ENCODE measurements around the gene TNNI2. TPM values are rescaled to one million over a fixed set of nuclear protein-coding genes. Genes with fewer than 3 reads are reported as not detected.
"Not testable (repeated sequence)": the region's sequence is repeated elsewhere in the genome, so short reads cannot be mapped to it uniquely, and the experiment has no call there.

The TNNI2 gene
- total RNA-seq, 2 donors from 2014 or later: not detected

- H3K36me3 Mint-ChIP-seq (ENCODE audit: low read depth): peaks cover 2% of the 10 kb centered on the region
- DNase-seq: no peak
- H3K4me3 Mint-ChIP-seq: no peak overlapping the region
- H3K27me3 Mint-ChIP-seq: peaks cover 15% of the 10 kb centered on the region
- no peaks in the 10 kb centered on the region for H3K9me3 ChIP-seq (ENCODE audit: control insufficient read depth, low read length, poor library complexity, severe bottlenecking)
- no peak for ATAC-seq
- H3K4me1 Mint-ChIP-seq: peaks cover 2% of the 10 kb centered on the region
- no peak overlapping the region for H3K27ac Mint-ChIP-seq
Measured at GRCh38 chr11:1812801-1813200, 26.0 kb upstream of the TNNI2 start.

GRCh38 chr11:1813356-1813755 is 25.4 kb upstream of the TNNI2 start:
- H3K9me3 ChIP-seq (ENCODE audit: control insufficient read depth, low read length, poor library complexity, severe bottlenecking); H3K4me1 Mint-ChIP-seq; H3K27ac Mint-ChIP-seq; H3K4me3 Mint-ChIP-seq; ATAC-seq; DNase-seq; H3K36me3 Mint-ChIP-seq (ENCODE audit: low read depth): not testable (repeated sequence)
- peaks cover 12% of the 10 kb centered on the region for H3K27me3 Mint-ChIP-seq

GRCh38 chr11:1814691-1815090 is 24.1 kb upstream of the TNNI2 start:
- no peak overlapping the region for H3K4me3 Mint-ChIP-seq
- H3K36me3 Mint-ChIP-seq (ENCODE audit: low read depth): peaks cover under 1% of the 10 kb centered on the region
- DNase-seq (no peak), ATAC-seq (no peak)
- H3K27me3 Mint-ChIP-seq: peaks cover 12% of the 10 kb centered on the region
- no peaks in the 10 kb centered on the region for H3K9me3 ChIP-seq (ENCODE audit: control insufficient read depth, low read length, poor library complexity, severe bottlenecking)
- H3K4me1 Mint-ChIP-seq: no peaks in the 10 kb centered on the region
- no peak overlapping the region for H3K27ac Mint-ChIP-seq

GRCh38 chr11:1815311-1815710 is 23.5 kb upstream of the TNNI2 start:
- Mint-ChIP-seq H3K4me1 (no peaks in the 10 kb centered on the region), H3K27ac (no peak overlapping the region), H3K4me3 (no peak overlapping the region), H3K36me3 (ENCODE audit: low read depth) (no peaks in the 10 kb centered on the region), H3K27me3 (peaks cover 12% of the 10 kb centered on the region)
- ATAC-seq (no peak), DNase-seq (no peak)
- H3K9me3 ChIP-seq (ENCODE audit: control insufficient read depth, low read length, poor library complexity, severe bottlenecking): no peaks in the 10 kb centered on the region

- Mint-ChIP-seq H3K27ac (no peak overlapping the region), H3K27me3 (peaks cover 12% of the 10 kb centered on the region), H3K4me1 (no peaks in the 10 kb centered on the region), H3K4me3 (no peak overlapping the region), H3K36me3 (ENCODE audit: low read depth) (no peaks in the 10 kb centered on the region)
- H3K9me3 ChIP-seq (ENCODE audit: control insufficient read depth, low read length, poor library complexity, severe bottlenecking): no peaks in the 10 kb centered on the region
- ATAC-seq (no peak), DNase-seq (no peak)
Measured at GRCh38 chr11:1815751-1816150, 23.0 kb upstream of the TNNI2 start.

GRCh38 chr11:1817000-1817399 is 21.8 kb upstream of the TNNI2 start:
- Mint-ChIP-seq H3K4me1 (peaks cover 2% of the 10 kb centered on the region), H3K27ac (no peak overlapping the region), H3K4me3 (no peak overlapping the region), H3K36me3 (ENCODE audit: low read depth) (no peaks in the 10 kb centered on the region), H3K27me3 (peaks cover 12% of the 10 kb centered on the region)
- H3K9me3 ChIP-seq (ENCODE audit: control insufficient read depth, low read length, poor library complexity, severe bottlenecking): no peaks in the 10 kb centered on the region
- DNase-seq (no peak), ATAC-seq (no peak)

GRCh38 chr11:1817511-1817910 is 21.3 kb upstream of the TNNI2 start:
- no peaks in the 10 kb centered on the region for H3K36me3 Mint-ChIP-seq (ENCODE audit: low read depth)
- no peak for DNase-seq
- H3K4me1 Mint-ChIP-seq: peaks cover 2% of the 10 kb centered on the region

GRCh38 chr11:1819074-1819473 is 19.7 kb upstream of the TNNI2 start:
- DNase-seq (no peak), ATAC-seq (no peak)
- H3K36me3 Mint-ChIP-seq (ENCODE audit: low read depth): no peaks in the 10 kb centered on the region
- no peaks in the 10 kb centered on the region for H3K9me3 ChIP-seq (ENCODE audit: control insufficient read depth, low read length, poor library complexity, severe bottlenecking)
- peaks cover 3% of the 10 kb centered on the region for H3K27me3 Mint-ChIP-seq
- H3K4me3 Mint-ChIP-seq: no peak overlapping the region
- H3K27ac Mint-ChIP-seq: no peak overlapping the region
- H3K4me1 Mint-ChIP-seq: peaks cover 3% of the 10 kb centered on the region

More at GRCh38 chr11:1817511-1817910, 21.3 kb upstream of the TNNI2 start:
- ATAC-seq: no peak
- Mint-ChIP-seq H3K27ac (no peak overlapping the region), H3K27me3 (peaks cover 9% of the 10 kb centered on the region), H3K4me3 (no peak overlapping the region)
- no peaks in the 10 kb centered on the region for H3K9me3 ChIP-seq (ENCODE audit: control insufficient read depth, low read length, poor library complexity, severe bottlenecking)

- no peak for ATAC-seq
- Mint-ChIP-seq H3K4me3 (no peak overlapping the region), H3K27ac (no peak overlapping the region), H3K36me3 (ENCODE audit: low read depth) (no peaks in the 10 kb centered on the region), H3K27me3 (peaks cover 5% of the 10 kb centered on the region), H3K4me1 (peaks cover 5% of the 10 kb centered on the region)
- no peaks in the 10 kb centered on the region for H3K9me3 ChIP-seq (ENCODE audit: control insufficient read depth, low read length, poor library complexity, severe bottlenecking)
- no peak for DNase-seq
Measured at GRCh38 chr11:1820463-1821325, 18.1 kb upstream of the TNNI2 start.

- Mint-ChIP-seq H3K4me1 (peaks cover 5% of the 10 kb centered on the region), H3K27ac (no peak overlapping the region), H3K36me3 (ENCODE audit: low read depth) (no peaks in the 10 kb centered on the region), H3K27me3 (peaks cover 7% of the 10 kb centered on the region), H3K4me3 (no peak overlapping the region)
- DNase-seq (no peak), ATAC-seq (no peak)
- H3K9me3 ChIP-seq (ENCODE audit: control insufficient read depth, low read length, poor library complexity, severe bottlenecking): no peaks in the 10 kb centered on the region
Measured at GRCh38 chr11:1821562-1821961, 17.2 kb upstream of the TNNI2 start.

- ATAC-seq: no peak
Measured at GRCh38 chr11:1822648-1823375, 16.0 kb upstream of the TNNI2 start.

GRCh38 chr11:1823376-1824220 is 15.2 kb upstream of the TNNI2 start:
- peaks cover 8% of the 10 kb centered on the region for H3K4me1 Mint-ChIP-seq
- H3K27me3 Mint-ChIP-seq: peaks cover 22% of the 10 kb centered on the region
- ATAC-seq (no peak), DNase-seq (no peak)
- no peak overlapping the region for H3K27ac Mint-ChIP-seq
- no peaks in the 10 kb centered on the region for H3K9me3 ChIP-seq (ENCODE audit: control insufficient read depth, low read length, poor library complexity, severe bottlenecking)
- no peaks in the 10 kb centered on the region for H3K36me3 Mint-ChIP-seq (ENCODE audit: low read depth)
- H3K4me3 Mint-ChIP-seq: no peak overlapping the region

More at GRCh38 chr11:1822648-1823375, 16.0 kb upstream of the TNNI2 start:
- no peak overlapping the region for H3K4me3 Mint-ChIP-seq
- H3K27ac Mint-ChIP-seq: no peak overlapping the region
- no peaks in the 10 kb centered on the region for H3K9me3 ChIP-seq (ENCODE audit: control insufficient read depth, low read length, poor library complexity, severe bottlenecking)
- H3K27me3 Mint-ChIP-seq: peaks cover 19% of the 10 kb centered on the region
- no peak for DNase-seq
- no peaks in the 10 kb centered on the region for H3K36me3 Mint-ChIP-seq (ENCODE audit: low read depth)
- peaks cover 8% of the 10 kb centered on the region for H3K4me1 Mint-ChIP-seq

Data from T-helper 17 cell (primary cell).